MM.1S (cell line): ENCODE results near the gene SOWAHB.

Experiments
- EZH2 ChIP-seq: fragments of 300-600 bp; sonication (generic); optimal IDR thresholded peaks from 2 replicates; pipeline ENCODE3; 2017; ENCODE audit warnings: low read depth, mild to moderate bottlenecking, antibody characterized with exemption, low read length, mixed read lengths
- EZH2phosphoT487 ChIP-seq: fragments of 300-600 bp; sonication (generic); IDR thresholded peaks from 2 replicates; pipeline ENCODE4 v1.6.1; 2018; ENCODE audit warnings: antibody characterized with exemption, low read length
- TF ChIP-seq, protein P1 (sequence below): fragments of 300-600 bp; sonication (generic); IDR thresholded peaks from 2 replicates; pipeline ENCODE4 v1.5.1; 2016; ENCODE audit warnings: antibody characterized with exemption, low read length, mixed read lengths

DNA sequence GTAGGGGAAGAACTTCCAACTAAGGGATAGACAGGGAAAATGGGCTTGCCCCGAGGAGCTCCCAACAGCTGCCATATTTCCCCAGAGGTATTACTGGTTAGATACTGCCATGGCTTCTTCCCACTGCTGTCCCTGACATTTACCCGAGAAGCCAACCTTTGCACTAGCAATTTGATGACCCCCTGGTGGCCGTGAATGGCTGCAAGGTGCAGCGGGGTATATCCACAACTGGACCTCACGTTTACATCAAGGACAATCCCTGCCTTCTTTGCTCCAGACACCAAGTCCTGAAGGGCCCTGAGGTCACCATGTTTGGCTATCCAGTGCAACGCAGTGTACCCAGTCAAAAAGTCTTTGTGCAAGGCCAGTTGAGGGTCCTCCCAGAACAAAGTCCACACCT, 2.3 kb downstream of the SOWAHB start:
- TF ChIP-seq, protein P1, sequence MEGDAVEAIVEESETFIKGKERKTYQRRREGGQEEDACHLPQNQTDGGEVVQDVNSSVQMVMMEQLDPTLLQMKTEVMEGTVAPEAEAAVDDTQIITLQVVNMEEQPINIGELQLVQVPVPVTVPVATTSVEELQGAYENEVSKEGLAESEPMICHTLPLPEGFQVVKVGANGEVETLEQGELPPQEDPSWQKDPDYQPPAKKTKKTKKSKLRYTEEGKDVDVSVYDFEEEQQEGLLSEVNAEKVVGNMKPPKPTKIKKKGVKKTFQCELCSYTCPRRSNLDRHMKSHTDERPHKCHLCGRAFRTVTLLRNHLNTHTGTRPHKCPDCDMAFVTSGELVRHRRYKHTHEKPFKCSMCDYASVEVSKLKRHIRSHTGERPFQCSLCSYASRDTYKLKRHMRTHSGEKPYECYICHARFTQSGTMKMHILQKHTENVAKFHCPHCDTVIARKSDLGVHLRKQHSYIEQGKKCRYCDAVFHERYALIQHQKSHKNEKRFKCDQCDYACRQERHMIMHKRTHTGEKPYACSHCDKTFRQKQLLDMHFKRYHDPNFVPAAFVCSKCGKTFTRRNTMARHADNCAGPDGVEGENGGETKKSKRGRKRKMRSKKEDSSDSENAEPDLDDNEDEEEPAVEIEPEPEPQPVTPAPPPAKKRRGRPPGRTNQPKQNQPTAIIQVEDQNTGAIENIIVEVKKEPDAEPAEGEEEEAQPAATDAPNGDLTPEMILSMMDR = no peak; the same call in 1 of the 2 replicates
- TF ChIP-seq EZH2 (no peak), EZH2phosphoT487 (no peak)
